Measurements from ENCODE around the gene LRBA. TPM values are rescaled to one million over a fixed set of nuclear protein-coding genes. Genes with fewer than 3 reads are reported as not detected.
"Not testable (repeated sequence)": the region's sequence is repeated elsewhere in the genome, so short reads cannot be mapped to it uniquely, and the experiment has no call there.

Gene LRBA
- total RNA-seq, 1 experiment from 2014 or later: 69.1 TPM

- ATAC-seq; H3K9me3 Mint-ChIP-seq; H3K4me1 Mint-ChIP-seq; H3K27me3 Mint-ChIP-seq (ENCODE audit: low read depth); POLR2A ChIA-PET; CTCF ChIA-PET; H3K27ac Mint-ChIP-seq; DNase-seq (ENCODE audit: low spot score); H3K4me3 Mint-ChIP-seq: not testable (repeated sequence)
- H3K36me3 Mint-ChIP-seq: peaks cover 27% of the 10 kb centered on the region
Measured at GRCh38 chr4:150921486-150921885, 93.6 kb downstream of the LRBA start.

- ATAC-seq; POLR2A ChIA-PET; H3K4me1 Mint-ChIP-seq; H3K9me3 Mint-ChIP-seq; H3K27me3 Mint-ChIP-seq (ENCODE audit: low read depth); H3K27ac Mint-ChIP-seq; H3K4me3 Mint-ChIP-seq; DNase-seq (ENCODE audit: low spot score); CTCF ChIA-PET: not testable (repeated sequence)
- H3K36me3 Mint-ChIP-seq: peaks cover 41% of the 10 kb centered on the region
Measured at GRCh38 chr4:150918562-150918961, 96.5 kb downstream of the LRBA start.

GRCh38 chr4:150911326-150911725 lies 103.8 kb downstream of the LRBA start:
- no peak for TF ChIP-seq NFE2L1 (CRISPR knock-in tag; IDR thresholded peaks at IDR 0.05)
- no peaks in the 10 kb centered on the region for H3K27me3 Mint-ChIP-seq (ENCODE audit: low read depth)
- H3K4me3 Mint-ChIP-seq: no peak overlapping the region
- H3K36me3 Mint-ChIP-seq: peaks cover 58% of the 10 kb centered on the region
- H3K9me3 Mint-ChIP-seq: no peaks in the 10 kb centered on the region
- ATAC-seq (no peak), DNase-seq (ENCODE audit: low spot score) (no peak)
- peak overlapping the region; percentile 41; the same call in 1 of the 2 replicates for H3K27ac Mint-ChIP-seq
- ChIA-PET POLR2A (no interaction called here), CTCF (no interaction called here)
- peaks cover 6% of the 10 kb centered on the region for H3K4me1 Mint-ChIP-seq

GRCh38 chr4:150909116-150909515 lies 106.0 kb downstream of the LRBA start:
- Mint-ChIP-seq H3K4me3 (no peak overlapping the region), H3K27me3 (ENCODE audit: low read depth) (no peaks in the 10 kb centered on the region), H3K27ac (peak overlapping the region; percentile 3; the same call in 1 of the 2 replicates), H3K4me1 (peaks cover 6% of the 10 kb centered on the region), H3K9me3 (no peaks in the 10 kb centered on the region), H3K36me3 (peaks cover 53% of the 10 kb centered on the region)
- TF ChIP-seq MAX (CRISPR knock-in tag; IDR thresholded peaks at IDR 0.05) (no peak), NR1H2 (CRISPR knock-in tag; IDR thresholded peaks at IDR 0.05) (no peak), SMAD3 (CRISPR knock-in tag; IDR thresholded peaks at IDR 0.05; ENCODE audit: borderline replicate concordance) (no peak), CBFB (CRISPR knock-in tag; IDR thresholded peaks at IDR 0.05; ENCODE audit: low read depth) (no peak), EMX1 (CRISPR knock-in tag; IDR thresholded peaks at IDR 0.05) (no peak), ZBTB43 (CRISPR knock-in tag; IDR thresholded peaks at IDR 0.05) (no peak), NFATC4 (CRISPR knock-in tag; IDR thresholded peaks at IDR 0.05) (no peak), NR2C2 (CRISPR knock-in tag; IDR thresholded peaks at IDR 0.05) (no peak), E2F4 (CRISPR knock-in tag; IDR thresholded peaks at IDR 0.05; ENCODE audit: borderline replicate concordance, low read depth) (no peak), FOXP1 (CRISPR knock-in tag; IDR thresholded peaks at IDR 0.05; ENCODE audit: borderline replicate concordance) (no peak), USF1 (CRISPR knock-in tag; IDR thresholded peaks at IDR 0.05) (no peak), NFYB (CRISPR knock-in tag; conservative IDR thresholded peaks at IDR 0.05; ENCODE audit: low read depth) (no peak), IRF1 (CRISPR knock-in tag; IDR thresholded peaks at IDR 0.05) (no peak), ETV6 (CRISPR knock-in tag; IDR thresholded peaks at IDR 0.05) (no peak), ZNF263 (CRISPR knock-in tag; IDR thresholded peaks at IDR 0.05; ENCODE audit: low read depth) (no peak), ZNF423 (CRISPR knock-in tag; IDR thresholded peaks at IDR 0.05) (no peak), ATF1 (CRISPR knock-in tag; IDR thresholded peaks at IDR 0.05) (no peak), STAT6 (CRISPR knock-in tag; conservative IDR thresholded peaks at IDR 0.05; ENCODE audit: low read depth) (no peak), SP1 (CRISPR knock-in tag; conservative IDR thresholded peaks at IDR 0.05) (no peak), E2F5 (CRISPR knock-in tag; IDR thresholded peaks at IDR 0.05) (no peak)
- ChIA-PET POLR2A (no interaction called here), CTCF (interaction anchor here (1.0 kb wide), 1 partner anchor 53 kb away, joined by 3 read pairs; no protein-coding TSS in a partner anchor)
- no peak for ATAC-seq
- DNase-seq (ENCODE audit: low spot score): no peak
